Left hindlimb (tissue), 1 donor: ENCODE measurements around the gene CARD10.

ENCODE experiments used
- DNase-seq: peaks from one replicate; pipeline ENCODE4 v3.0.0-alpha.2; 2018

The CARD10 gene

GRCh38 chr22:37460684-37461083 lies 58.5 kb downstream of the CARD10 start:
- DNase-seq, result no peak

GRCh38 chr22:37459206-37459605 lies 60.0 kb downstream of the CARD10 start:
- no peak for DNase-seq

- DNase-seq, result peak; percentile 56
Measured at GRCh38 chr22:37457093-37457893, 61.9 kb downstream of the CARD10 start.

- DNase-seq, result no peak
Measured at GRCh38 chr22:37456346-37456745, 62.9 kb downstream of the CARD10 start.

GRCh38 chr22:37455896-37456295 lies 63.3 kb downstream of the CARD10 start:
- DNase-seq, result no peak

- DNase-seq, result no peak
Measured at GRCh38 chr22:37454857-37455686, 64.1 kb downstream of the CARD10 start.

- no peak for DNase-seq
Measured at GRCh38 chr22:37453696-37454095, 65.5 kb downstream of the CARD10 start.

- no peak for DNase-seq
Measured at GRCh38 chr22:37451218-37451617, 68.0 kb downstream of the CARD10 start.

- no peak for DNase-seq
Measured at GRCh38 chr22:37449331-37450001, 69.7 kb downstream of the CARD10 start.

GRCh38 chr22:37448516-37449127 lies 70.6 kb downstream of the CARD10 start:
- DNase-seq, result no peak

GRCh38 chr22:37445501-37445900 lies 73.7 kb downstream of the CARD10 start:
- no peak for DNase-seq

GRCh38 chr22:37443977-37444376 lies 75.2 kb downstream of the CARD10 start:
- no peak for DNase-seq

- no peak for DNase-seq
Measured at GRCh38 chr22:37443086-37443485, 76.1 kb downstream of the CARD10 start.

GRCh38 chr22:37442537-37442936 lies 76.7 kb downstream of the CARD10 start:
- DNase-seq, result no peak

- no peak for DNase-seq
Measured at GRCh38 chr22:37442135-37442534, 77.1 kb downstream of the CARD10 start.

- DNase-seq, result no peak
Measured at GRCh38 chr22:37440875-37441274, 78.3 kb downstream of the CARD10 start.
